Measurements from ENCODE around the gene MIGA2.

- TF ChIP-seq ZNF184 (tag by site-specific recombination; IDR thresholded peaks at IDR 0.05) (no peak), CTCF (tag by site-specific recombination; IDR thresholded peaks at IDR 0.05) (no peak), AEBP2 (tag by site-specific recombination; IDR thresholded peaks at IDR 0.05; ENCODE audit: borderline replicate concordance) (no peak), ZBTB11 (tag by site-specific recombination; conservative IDR thresholded peaks at IDR 0.05; ENCODE audit: low read depth) (no peak), ZNF311 (tag by site-specific recombination; IDR thresholded peaks at IDR 0.05; ENCODE audit: borderline replicate concordance) (no peak), ZNF76 (tag by site-specific recombination; IDR thresholded peaks at IDR 0.05; ENCODE audit: borderline replicate concordance, low read depth) (no peak), ZNF174 (tag by site-specific recombination; IDR thresholded peaks at IDR 0.05) (no peak), ZBTB7A (tag by site-specific recombination; IDR thresholded peaks at IDR 0.05; ENCODE audit: low read depth) (no peak), PRDM1 (tag by site-specific recombination; IDR thresholded peaks at IDR 0.05) (no peak), ZNF747 (tag by site-specific recombination; IDR thresholded peaks at IDR 0.05) (no peak), ATF2 (tag by site-specific recombination; IDR thresholded peaks at IDR 0.05; ENCODE audit: low read depth) (no peak)
Observed at GRCh38 chr9:129093602-129094386, 57.4 kb downstream of the MIGA2 start.
